Liver (tissue), 9 donors: ENCODE results near the gene HIVEP3. TPM values are rescaled to one million over a fixed set of nuclear protein-coding genes. Genes with fewer than 3 reads are reported as not detected.
A peak's percentile ranks its signal among the peaks of the same experiment; 100 is the strongest.

Source experiments
- DNase-seq: peaks from one replicate; pipeline ENCODE4 v3.0.0-alpha.2; 2017; ENCODE audit warnings: low spot score
- H3K27ac ChIP-seq, 2 donors: one replicate each; pipeline ENCODE4 v1.7.0; 2013; ENCODE audit warnings: inconsistent platforms in 2 of 2, low read length in 2 of 2, control low read depth in 1 of 2, low read depth in 1 of 2, mild to moderate bottlenecking in 1 of 2
- H3K27me3 ChIP-seq, 4 donors: one replicate each; pipeline versions ENCODE4 v1.6.1 to v1.7.0; 2013; ENCODE audit warnings: low read length in 3 of 4, inconsistent platforms in 1 of 4, mild to moderate bottlenecking in 1 of 4, moderate library complexity in 1 of 4; ENCODE audit not compliant: control insufficient read depth in 4 of 4, insufficient read depth in 4 of 4
- H3K36me3 ChIP-seq, 4 donors: one replicate each; pipeline versions ENCODE4 v1.6.1 to v1.7.0; 2013; ENCODE audit warnings: low read length in 3 of 4, mild to moderate bottlenecking in 3 of 4, low read depth in 1 of 4, moderate library complexity in 1 of 4; ENCODE audit not compliant: control insufficient read depth in 4 of 4, insufficient read depth in 3 of 4
- H3K4me1 ChIP-seq, 4 donors: one replicate each; pipeline versions ENCODE4 v1.6.1 to v1.7.0; 2013; ENCODE audit warnings: low read length in 3 of 4, mild to moderate bottlenecking in 3 of 4, moderate library complexity in 1 of 4; ENCODE audit not compliant: control insufficient read depth in 4 of 4, insufficient read depth in 4 of 4
- H3K4me3 ChIP-seq, 3 donors: one replicate each; pipeline versions ENCODE4 v1.6.1 to v1.7.0; 2013; ENCODE audit warnings: low read length in 3 of 3, control low read depth in 1 of 3, low read depth in 1 of 3, mild to moderate bottlenecking in 1 of 3
- H3K9ac ChIP-seq, 2 donors: one replicate each; pipeline ENCODE4 v1.7.0; 2013; ENCODE audit warnings: low read length in 2 of 2, mild to moderate bottlenecking in 2 of 2, moderate library complexity in 2 of 2, control low read depth in 1 of 2, low read depth in 1 of 2
- H3K9me3 ChIP-seq, 4 donors: one replicate each; pipeline versions ENCODE4 v1.6.1 to v1.7.0; 2013; ENCODE audit warnings: low read length in 3 of 4; ENCODE audit not compliant: control insufficient read depth in 4 of 4
- FOXA2 ChIP-seq: IDR thresholded peaks from 2 replicates; pipeline ENCODE4 v1.6.1; 2016; ENCODE audit warnings: antibody characterized with exemption
- GABPA ChIP-seq, 2 donors: IDR thresholded peaks in 1 of 2; conservative IDR thresholded peaks in 1 of 2; 2 replicates each; pipeline ENCODE4 v1.6.1; 2016; ENCODE audit warnings: antibody characterized with exemption in 2 of 2, mild to moderate bottlenecking in 1 of 2, moderate library complexity in 1 of 2
- HNF4A ChIP-seq, 2 donors: conservative IDR thresholded peaks; 2 replicates each; pipeline ENCODE4 v1.6.1; 2016; ENCODE audit warnings: antibody characterized with exemption in 2 of 2, mild to moderate bottlenecking in 2 of 2
- HNF4G ChIP-seq: IDR thresholded peaks from 2 replicates; pipeline ENCODE4 v1.6.1; 2016; ENCODE audit warnings: antibody characterized with exemption
- JUND ChIP-seq, 2 donors: IDR thresholded peaks; 2 replicates each; pipeline ENCODE4 v1.6.1; 2016; ENCODE audit warnings: antibody characterized with exemption in 2 of 2
- NR2F2 ChIP-seq: IDR thresholded peaks from 2 replicates; pipeline ENCODE4 v1.6.1; 2016; ENCODE audit warnings: antibody characterized with exemption
- RXRA ChIP-seq, 2 donors: IDR thresholded peaks; 2 replicates each; pipeline ENCODE4 v1.6.1; 2017 to 2018; ENCODE audit warnings: antibody characterized with exemption in 2 of 2, mild to moderate bottlenecking in 1 of 2
- SP1 ChIP-seq: IDR thresholded peaks from 2 replicates; pipeline ENCODE4 v1.6.1; 2018; ENCODE audit warnings: antibody characterized with exemption, mild to moderate bottlenecking
- YY1 ChIP-seq: IDR thresholded peaks from 2 replicates; pipeline ENCODE4 v1.6.1; 2016; ENCODE audit warnings: antibody characterized with exemption, mild to moderate bottlenecking
- WGBS: extraction: QIAGEN DNeasy Blood & Tissue Kit; methylation state at CpG from one replicate; pipeline ENCODE4 v1.1.7; 2013; 5-methylcytosine and 5-hydroxymethylcytosine counted together
- polyA plus RNA-seq, 2 donors: library from polyadenylated mRNA; stranded (reverse) in 1 of 2; unstranded in 1 of 2; fragments of 200-250 nt in 1 of 2; fragments of >200 nt in 1 of 2; fragmentation: Nextera tagmentation in 1 of 2; extraction: Ambion mirVana in 1 of 2; gene quantifications; one replicate each; pipeline versions ENCODE4 v1.2.1 to v1.2.3, GENCODE V29; 2013 to 2015
- total RNA-seq, 2 donors: library from RNA; depleted of rRNA; stranded (reverse); fragments of >200 nt; gene quantifications; one replicate each; pipeline ENCODE4 v1.2.3, GENCODE V29; 2014
- TF ChIP-seq, protein P1 (sequence below): IDR thresholded peaks from 2 replicates; pipeline ENCODE4 v1.6.1; 2016; ENCODE audit warnings: antibody characterized with exemption, mild to moderate bottlenecking
- TF ChIP-seq, protein P2 (sequence below): IDR thresholded peaks from 2 replicates; pipeline ENCODE4 v1.6.1; 2016; ENCODE audit warnings: antibody characterized with exemption
- donor health status: healthy.
- donor health status: healthy.
- donor health status: healthy.
- donor health status: healthy.
- donor health status: healthy.

Gene HIVEP3
- total and polyA plus RNA-seq, 4 donors = 0.93 to 1.6 (median 1.4) TPM

GRCh38 chr1:41481109-41481775, 437.5 kb downstream of the HIVEP3 start (continued):
- TF ChIP-seq, protein P1, sequence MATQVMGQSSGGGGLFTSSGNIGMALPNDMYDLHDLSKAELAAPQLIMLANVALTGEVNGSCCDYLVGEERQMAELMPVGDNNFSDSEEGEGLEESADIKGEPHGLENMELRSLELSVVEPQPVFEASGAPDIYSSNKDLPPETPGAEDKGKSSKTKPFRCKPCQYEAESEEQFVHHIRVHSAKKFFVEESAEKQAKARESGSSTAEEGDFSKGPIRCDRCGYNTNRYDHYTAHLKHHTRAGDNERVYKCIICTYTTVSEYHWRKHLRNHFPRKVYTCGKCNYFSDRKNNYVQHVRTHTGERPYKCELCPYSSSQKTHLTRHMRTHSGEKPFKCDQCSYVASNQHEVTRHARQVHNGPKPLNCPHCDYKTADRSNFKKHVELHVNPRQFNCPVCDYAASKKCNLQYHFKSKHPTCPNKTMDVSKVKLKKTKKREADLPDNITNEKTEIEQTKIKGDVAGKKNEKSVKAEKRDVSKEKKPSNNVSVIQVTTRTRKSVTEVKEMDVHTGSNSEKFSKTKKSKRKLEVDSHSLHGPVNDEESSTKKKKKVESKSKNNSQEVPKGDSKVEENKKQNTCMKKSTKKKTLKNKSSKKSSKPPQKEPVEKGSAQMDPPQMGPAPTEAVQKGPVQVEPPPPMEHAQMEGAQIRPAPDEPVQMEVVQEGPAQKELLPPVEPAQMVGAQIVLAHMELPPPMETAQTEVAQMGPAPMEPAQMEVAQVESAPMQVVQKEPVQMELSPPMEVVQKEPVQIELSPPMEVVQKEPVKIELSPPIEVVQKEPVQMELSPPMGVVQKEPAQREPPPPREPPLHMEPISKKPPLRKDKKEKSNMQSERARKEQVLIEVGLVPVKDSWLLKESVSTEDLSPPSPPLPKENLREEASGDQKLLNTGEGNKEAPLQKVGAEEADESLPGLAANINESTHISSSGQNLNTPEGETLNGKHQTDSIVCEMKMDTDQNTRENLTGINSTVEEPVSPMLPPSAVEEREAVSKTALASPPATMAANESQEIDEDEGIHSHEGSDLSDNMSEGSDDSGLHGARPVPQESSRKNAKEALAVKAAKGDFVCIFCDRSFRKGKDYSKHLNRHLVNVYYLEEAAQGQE = no peak
- TF ChIP-seq GABPA (IDR thresholded peaks at IDR 0.05 in 1 of 2, conservative IDR thresholded peaks at IDR 0.05 in 1 of 2) = no peak

DNA sequence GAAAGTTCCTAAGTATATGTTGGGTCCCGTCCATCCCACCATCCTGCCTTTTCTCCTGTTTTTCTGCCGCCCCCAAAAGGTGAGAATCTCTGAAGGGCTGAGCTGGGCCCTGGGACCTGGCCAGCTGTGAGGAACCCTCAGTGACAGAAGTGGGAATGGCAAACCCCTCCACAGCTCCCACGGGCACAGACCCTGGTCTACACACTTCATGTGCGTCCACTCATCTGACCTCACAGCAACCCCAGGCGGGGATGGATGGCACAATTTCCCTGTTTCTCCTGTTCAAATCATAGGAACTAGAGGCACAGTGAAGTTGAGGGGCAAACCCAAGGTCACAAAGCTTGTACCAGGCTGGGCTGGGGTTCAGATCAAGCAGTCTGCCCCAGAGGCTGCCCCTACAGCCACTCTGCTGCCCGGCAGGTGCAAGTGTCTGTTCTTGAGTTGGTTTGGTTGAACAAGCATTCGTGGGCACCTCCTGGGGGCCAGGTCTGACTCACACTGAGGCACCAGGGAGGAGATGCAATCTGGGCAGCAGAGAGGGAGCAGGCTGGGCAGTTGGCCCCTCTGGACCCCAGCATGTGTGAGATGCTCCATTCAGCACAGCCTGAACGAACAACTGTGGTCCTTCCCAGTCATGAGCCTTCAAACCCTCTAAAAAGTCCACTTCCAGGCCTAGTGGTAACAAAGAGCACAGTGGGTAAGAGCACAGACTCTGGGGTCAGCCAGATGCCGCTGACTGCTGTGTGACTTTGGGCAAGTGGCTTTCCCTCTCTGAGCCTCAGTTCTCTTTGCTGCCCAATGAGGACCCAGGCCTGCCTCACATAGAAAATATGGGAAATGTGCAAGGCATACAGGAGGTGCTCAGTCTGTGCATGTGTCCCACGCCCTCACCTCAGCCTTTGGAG, 438.3 kb downstream of the HIVEP3 start:
- peaks cover 9 to 57% (median 40%) of the 10 kb centered on the region in 4 donors for H3K4me1 ChIP-seq

GRCh38 chr1:41479808-41480160, 438.9 kb downstream of the HIVEP3 start:
- H3K36me3 ChIP-seq = no peaks in the 10 kb centered on the region
- DNase-seq = no peak
- no peaks in the 10 kb centered on the region for H3K9me3 ChIP-seq
- H3K27me3 ChIP-seq = no peaks in the 10 kb centered on the region
- TF ChIP-seq RXRA (IDR thresholded peaks at IDR 0.05) (peak; percentile 64 to 71), NR2F2 (no peak), HNF4A (conservative IDR thresholded peaks at IDR 0.05) (peak; percentile 74), SP1 (peak; percentile 41)
- 58% methylated on average over 3 of the region's 3 CpGs for whole genome bisulfite sequencing
- H3K4me1 ChIP-seq = peaks cover 9 to 52% (median 40%) of the 10 kb centered on the region in 4 donors
- H3K4me3 ChIP-seq = no peak overlapping the region
- H3K9ac ChIP-seq = no peak overlapping the region
- H3K27ac ChIP-seq = no peak overlapping the region

More for the DNA sequence above, 438.3 kb downstream of the HIVEP3 start:
- Histone ChIP-seq H3K27ac (no peak overlapping the region), H3K9me3 (no peaks in the 10 kb centered on the region), H3K9ac (no peak overlapping the region), H3K4me3 (no peak overlapping the region), H3K27me3 (no peaks in the 10 kb centered on the region), H3K36me3 (no peaks in the 10 kb centered on the region)
- no peak for TF ChIP-seq YY1
- no peak for TF ChIP-seq HNF4G
- no peak for DNase-seq
- 93% methylated on average over 10 of the region's 10 CpGs for WGBS

GRCh38 chr1:41479000-41479807, 439.5 kb downstream of the HIVEP3 start:
- TF ChIP-seq JUND (IDR thresholded peaks at IDR 0.05) = no peak
- no peak for TF ChIP-seq NR2F2
- no peak for TF ChIP-seq FOXA2
- TF ChIP-seq SP1 = no peak
- TF ChIP-seq, protein P2, sequence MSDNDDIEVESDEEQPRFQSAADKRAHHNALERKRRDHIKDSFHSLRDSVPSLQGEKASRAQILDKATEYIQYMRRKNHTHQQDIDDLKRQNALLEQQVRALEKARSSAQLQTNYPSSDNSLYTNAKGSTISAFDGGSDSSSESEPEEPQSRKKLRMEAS = no peak
- Histone ChIP-seq H3K4me1 (peaks cover 9 to 46% (median 37%) of the 10 kb centered on the region in 4 donors), H3K27me3 (no peaks in the 10 kb centered on the region), H3K4me3 (no peak overlapping the region), H3K9ac (no peak overlapping the region), H3K36me3 (no peaks in the 10 kb centered on the region), H3K27ac (no peak overlapping the region), H3K9me3 (no peaks in the 10 kb centered on the region)
- DNase-seq = no peak
- WGBS = 80% methylated on average over 19 of the region's 19 CpGs
